Measurements from ENCODE around the gene ARHGAP18. TPM values are rescaled to one million over a fixed set of nuclear protein-coding genes. Genes with fewer than 3 reads are reported as not detected.

Gene ARHGAP18
- total and polyA plus RNA-seq, 2 experiments from 2014 or later: 4.3 to 5.0 TPM

- no peak overlapping the region for H2AFZ ChIP-seq
- no peak overlapping the region for H3K4me3 ChIP-seq
Observed at GRCh38 chr6:129621252-129621651, 88.7 kb downstream of the ARHGAP18 start.

More at GRCh38 chr6:129621252-129621651, 88.7 kb downstream of the ARHGAP18 start:
- Histone ChIP-seq H3K79me2 (replicated peaks; ENCODE audit: insufficient read depth) (no peaks in the 10 kb centered on the region), H3K9me2 (ENCODE audit: insufficient read depth) (0 out of 2 replicates have a peak, but pooled peaks cover 9% of the 10 kb centered on the region), H3K27me3 (ENCODE audit: insufficient read depth) (no peaks in the 10 kb centered on the region), H3K36me3 (ENCODE audit: insufficient read depth) (no peaks in the 10 kb centered on the region), H4K20me1 (replicated peaks; ENCODE audit: insufficient read depth) (no peaks in the 10 kb centered on the region), H3F3A (replicated peaks; ENCODE audit: low read depth) (no peaks in the 10 kb centered on the region), H3K4me1 (ENCODE audit: insufficient read depth) (no peaks in the 10 kb centered on the region; the same call in 1 of the 2 replicates), H3K27ac (ENCODE audit: low read depth) (no peak overlapping the region), H3K4me2 (no peak overlapping the region)
- Mint-ChIP-seq H3K4me1 (no peaks in the 10 kb centered on the region; the same call in 2 of the 3 replicates), H3K27ac (no peak overlapping the region), H3K36me3 (ENCODE audit: low read depth) (peaks cover 10% of the 10 kb centered on the region), H3K9me3 (peaks cover 12% of the 10 kb centered on the region), H3K4me3 (no peak overlapping the region), H3K27me3 (ENCODE audit: insufficient read depth, low read depth, poor library complexity) (peaks cover 4% of the 10 kb centered on the region)
- DNase-seq (ENCODE audit: low spot score): no peak
- TF ChIP-seq EZH2phosphoT487 (IDR thresholded peaks at IDR 0.05; ENCODE audit: unreplicated experiment): no peak
- TF ChIP-seq CTCF (conservative IDR thresholded peaks at IDR 0.05; ENCODE audit: low read depth in 2 of 2): peak; percentile 54 to 61
- TF ChIP-seq REST (IDR thresholded peaks at IDR 0.05; ENCODE audit: unreplicated experiment): no peak
- peak; percentile 40; the same call in 1 of the 3 replicates for ATAC-seq
